Neuron (in vitro differentiated cells): ENCODE data around the gene NAA10.

Source experiments
- H2AFZ ChIP-seq: one replicate; pipeline ENCODE4 v1.6.1; 2013; ENCODE audit warnings: low read depth, mild to moderate bottlenecking, inconsistent platforms, low read length, moderate library complexity
- H3K27me3 ChIP-seq: one replicate; pipeline ENCODE4 v1.6.1; 2013; ENCODE audit warnings: low read length; ENCODE audit not compliant: insufficient read depth
- H3K36me3 ChIP-seq: one replicate; pipeline ENCODE4 v1.6.1; 2013; ENCODE audit warnings: low read length; ENCODE audit not compliant: insufficient read depth
- H3K4me1 ChIP-seq: one replicate; pipeline ENCODE4 v1.6.1; 2013; ENCODE audit warnings: low read length; ENCODE audit not compliant: insufficient read depth
- H3K4me3 ChIP-seq: 2 replicates; pipeline ENCODE4 v1.5.1; 2013; ENCODE audit warnings: mild to moderate bottlenecking, low read length, moderate library complexity
- H3K9me3 ChIP-seq: one replicate; pipeline ENCODE4 v1.6.1; 2013; ENCODE audit warnings: low read length

Gene NAA10

DNA sequence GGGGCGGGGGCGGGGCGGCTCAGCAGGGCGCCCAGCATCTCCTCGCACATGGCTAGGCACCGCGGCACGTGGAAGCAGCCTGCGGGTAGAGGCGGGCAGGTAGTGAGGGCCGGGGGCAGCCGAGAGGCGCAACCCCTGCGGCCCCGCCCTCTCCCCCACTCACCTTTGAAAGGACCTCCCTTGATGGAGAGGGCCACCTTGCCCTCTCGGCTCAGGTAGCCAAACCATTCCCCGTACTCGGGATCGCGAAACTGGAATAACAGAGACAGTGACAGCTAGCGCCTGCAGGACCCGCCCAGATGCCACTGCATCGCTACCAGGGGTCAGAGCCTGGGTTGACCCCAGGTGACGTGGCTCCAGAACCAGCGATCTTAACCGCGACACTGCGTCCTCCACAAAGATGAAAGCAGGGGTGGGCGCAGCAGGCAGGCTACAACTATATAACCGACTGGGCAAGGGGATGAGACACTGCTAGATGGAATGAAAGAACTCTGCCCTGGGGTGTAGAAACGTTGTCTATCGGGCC, 552 bp upstream of the NAA10 start:
- no peak overlapping the region for H3K4me3 ChIP-seq

GRCh38 chrX:153934148-153934761, 582 bp downstream of the NAA10 start:
- Histone ChIP-seq H3K4me3 (peak overlapping the region; percentile 54), H3K27me3 (peaks cover 17% of the 10 kb centered on the region), H3K4me1 (peaks cover 5% of the 10 kb centered on the region), H3K36me3 (peaks cover 9% of the 10 kb centered on the region), H3K9me3 (no peaks in the 10 kb centered on the region), H2AFZ (no peak overlapping the region)

More for the DNA sequence above, 552 bp upstream of the NAA10 start:
- H3K9me3 ChIP-seq, result no peaks in the 10 kb centered on the region
- peaks cover 9% of the 10 kb centered on the region for H3K36me3 ChIP-seq
- peaks cover 9% of the 10 kb centered on the region for H3K27me3 ChIP-seq
- H2AFZ ChIP-seq, result no peak overlapping the region
- H3K4me1 ChIP-seq, result peaks cover 5% of the 10 kb centered on the region

- peaks cover 17% of the 10 kb centered on the region for H3K27me3 ChIP-seq
- H2AFZ ChIP-seq, result no peak overlapping the region
- H3K4me3 ChIP-seq, result peak overlapping the region; percentile 54
- H3K4me1 ChIP-seq, result peaks cover 7% of the 10 kb centered on the region
- peaks cover 9% of the 10 kb centered on the region for H3K36me3 ChIP-seq
- no peaks in the 10 kb centered on the region for H3K9me3 ChIP-seq
Observed at GRCh38 chrX:153933748-153934147, 1.1 kb downstream of the NAA10 start.

DNA sequence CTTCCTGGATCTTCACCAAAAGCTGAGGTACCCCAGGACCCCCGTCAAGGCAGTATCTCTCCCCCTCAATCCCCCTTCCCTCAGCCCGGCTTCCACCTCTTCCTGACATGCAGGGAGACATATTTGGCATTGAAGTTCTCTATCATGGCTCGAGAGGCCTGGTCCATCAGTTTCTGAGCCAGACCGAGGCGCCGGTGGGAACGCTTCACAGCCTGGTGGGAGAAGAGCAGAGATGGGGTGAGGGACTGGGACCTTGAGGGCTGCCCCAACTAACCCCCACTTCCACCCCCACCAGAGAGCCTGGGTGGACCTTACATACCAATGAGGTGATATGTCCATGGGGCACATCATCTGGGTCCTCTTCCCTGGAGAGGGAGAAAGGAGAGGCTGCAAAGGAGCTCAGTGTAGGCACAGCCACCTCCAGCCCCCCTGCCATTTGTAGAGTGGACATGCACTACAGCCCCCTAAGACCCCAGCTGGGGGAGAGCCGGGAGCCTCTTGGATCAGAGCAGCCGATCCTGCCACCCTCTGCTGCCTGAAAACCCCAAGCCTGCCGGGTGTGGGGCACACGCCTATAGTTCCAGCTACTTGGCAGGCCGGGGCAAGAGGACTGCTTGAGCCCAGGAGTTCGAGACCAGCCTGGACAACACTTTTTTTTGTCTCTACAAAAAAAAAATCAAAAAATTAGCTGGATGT, 2.5 kb downstream of the NAA10 start:
- Histone ChIP-seq H3K9me3 (no peaks in the 10 kb centered on the region), H3K27me3 (peaks cover 17% of the 10 kb centered on the region), H2AFZ (no peak overlapping the region), H3K4me3 (no peak overlapping the region), H3K36me3 (peaks cover 9% of the 10 kb centered on the region), H3K4me1 (peaks cover 8% of the 10 kb centered on the region)

- Histone ChIP-seq H3K4me3 (no peak overlapping the region), H3K4me1 (peaks cover 12% of the 10 kb centered on the region), H3K9me3 (no peaks in the 10 kb centered on the region), H3K27me3 (peaks cover 17% of the 10 kb centered on the region), H3K36me3 (peaks cover 9% of the 10 kb centered on the region), H2AFZ (no peak overlapping the region)
Observed at GRCh38 chrX:153931748-153932147, 3.1 kb downstream of the NAA10 start.

DNA sequence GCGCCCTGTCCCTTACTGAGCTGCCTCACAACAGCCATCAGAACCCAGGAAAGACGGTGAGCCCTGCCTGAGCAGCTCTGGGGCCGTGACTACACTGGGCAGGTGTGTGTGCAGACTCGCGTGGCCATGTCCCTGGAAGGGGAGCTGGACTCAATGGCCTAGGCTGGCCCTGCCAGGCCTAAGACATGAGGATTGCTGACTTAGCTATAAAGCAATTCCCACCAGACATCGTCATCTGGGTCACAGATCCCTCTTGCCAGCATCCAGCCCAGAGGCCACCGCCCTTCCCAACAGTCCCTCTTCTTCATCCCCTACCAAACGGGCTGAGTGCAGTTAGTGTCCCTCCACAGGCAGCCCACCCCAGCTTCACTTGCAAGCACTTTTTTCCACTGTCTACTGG, 3.7 kb downstream of the NAA10 start:
- Histone ChIP-seq H3K36me3 (peaks cover 9% of the 10 kb centered on the region), H3K4me1 (peaks cover 15% of the 10 kb centered on the region), H3K9me3 (no peaks in the 10 kb centered on the region), H3K4me3 (no peak overlapping the region), H2AFZ (no peak overlapping the region), H3K27me3 (peaks cover 14% of the 10 kb centered on the region)

DNA sequence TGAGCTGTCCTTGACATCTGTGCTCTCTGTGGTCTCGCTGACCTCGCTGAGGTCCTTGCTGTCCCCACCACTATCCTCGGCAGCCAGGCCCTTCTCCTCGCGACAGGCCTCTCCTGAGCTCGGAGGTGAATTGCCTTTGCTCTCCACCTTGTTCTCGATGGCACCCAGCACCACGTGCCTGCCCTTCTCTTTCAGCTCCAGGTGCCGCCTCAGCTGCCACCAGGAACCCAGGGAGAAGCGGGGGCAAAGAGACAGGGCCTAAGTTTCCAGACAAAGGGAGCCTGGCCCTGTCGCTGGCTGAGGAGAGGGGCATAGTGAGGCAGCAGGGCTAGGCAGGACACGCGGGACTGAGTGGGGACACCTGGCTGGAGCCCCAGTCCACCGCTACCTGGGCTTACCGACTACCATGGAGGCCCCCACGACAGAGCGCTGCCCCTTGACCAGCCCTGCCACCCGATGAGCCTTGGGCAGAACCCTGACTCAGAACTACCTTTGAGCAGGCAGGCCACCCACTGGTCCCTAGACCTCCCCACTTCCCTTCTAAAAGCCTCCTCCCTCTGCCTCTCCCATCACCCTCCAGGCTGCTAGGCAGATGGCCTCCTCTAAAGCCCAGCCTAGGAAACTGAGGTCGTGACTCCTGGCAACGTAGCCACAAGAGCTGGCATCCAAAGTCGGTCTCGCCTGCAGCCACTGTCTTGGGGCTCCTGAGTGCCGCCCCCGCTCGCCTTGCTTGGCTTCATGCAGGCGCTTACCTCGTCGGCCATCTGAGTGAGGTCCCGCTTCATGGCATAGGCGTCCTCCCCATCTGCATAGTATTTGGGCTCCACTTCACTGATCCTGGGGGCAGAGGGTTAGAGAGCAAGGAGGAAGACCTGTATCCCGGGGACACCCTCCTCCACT, 4.6 kb downstream of the NAA10 start:
- Histone ChIP-seq H3K36me3 (peaks cover 9% of the 10 kb centered on the region), H3K27me3 (peaks cover 16% of the 10 kb centered on the region), H3K9me3 (no peaks in the 10 kb centered on the region), H3K4me3 (no peak overlapping the region), H2AFZ (no peak overlapping the region), H3K4me1 (peaks cover 15% of the 10 kb centered on the region)

GRCh38 chrX:153929576-153929975, 5.3 kb downstream of the NAA10 start:
- no peaks in the 10 kb centered on the region for H3K9me3 ChIP-seq
- no peak overlapping the region for H3K4me3 ChIP-seq
- H2AFZ ChIP-seq, result no peak overlapping the region
- peaks cover 9% of the 10 kb centered on the region for H3K36me3 ChIP-seq
- H3K27me3 ChIP-seq, result peaks cover 16% of the 10 kb centered on the region
- peaks cover 15% of the 10 kb centered on the region for H3K4me1 ChIP-seq

- H3K36me3 ChIP-seq, result peaks cover 9% of the 10 kb centered on the region
- no peaks in the 10 kb centered on the region for H3K9me3 ChIP-seq
- H3K4me1 ChIP-seq, result peaks cover 14% of the 10 kb centered on the region
- H3K27me3 ChIP-seq, result peaks cover 16% of the 10 kb centered on the region
- no peak overlapping the region for H2AFZ ChIP-seq
- no peak overlapping the region for H3K4me3 ChIP-seq
Observed at GRCh38 chrX:153928846-153929245, 6.0 kb downstream of the NAA10 start.

GRCh38 chrX:153927922-153928760, 6.7 kb downstream of the NAA10 start:
- Histone ChIP-seq H2AFZ (no peak overlapping the region), H3K4me1 (peaks cover 10% of the 10 kb centered on the region), H3K36me3 (peaks cover 9% of the 10 kb centered on the region), H3K27me3 (peaks cover 16% of the 10 kb centered on the region), H3K4me3 (peak overlapping the region; percentile 67), H3K9me3 (no peaks in the 10 kb centered on the region)

GRCh38 chrX:153927672-153927921, 7.2 kb downstream of the NAA10 start:
- Histone ChIP-seq H3K27me3 (peaks cover 16% of the 10 kb centered on the region), H3K4me3 (peak overlapping the region; percentile 67), H3K36me3 (peaks cover 9% of the 10 kb centered on the region), H2AFZ (no peak overlapping the region), H3K4me1 (peaks cover 10% of the 10 kb centered on the region), H3K9me3 (no peaks in the 10 kb centered on the region)

DNA sequence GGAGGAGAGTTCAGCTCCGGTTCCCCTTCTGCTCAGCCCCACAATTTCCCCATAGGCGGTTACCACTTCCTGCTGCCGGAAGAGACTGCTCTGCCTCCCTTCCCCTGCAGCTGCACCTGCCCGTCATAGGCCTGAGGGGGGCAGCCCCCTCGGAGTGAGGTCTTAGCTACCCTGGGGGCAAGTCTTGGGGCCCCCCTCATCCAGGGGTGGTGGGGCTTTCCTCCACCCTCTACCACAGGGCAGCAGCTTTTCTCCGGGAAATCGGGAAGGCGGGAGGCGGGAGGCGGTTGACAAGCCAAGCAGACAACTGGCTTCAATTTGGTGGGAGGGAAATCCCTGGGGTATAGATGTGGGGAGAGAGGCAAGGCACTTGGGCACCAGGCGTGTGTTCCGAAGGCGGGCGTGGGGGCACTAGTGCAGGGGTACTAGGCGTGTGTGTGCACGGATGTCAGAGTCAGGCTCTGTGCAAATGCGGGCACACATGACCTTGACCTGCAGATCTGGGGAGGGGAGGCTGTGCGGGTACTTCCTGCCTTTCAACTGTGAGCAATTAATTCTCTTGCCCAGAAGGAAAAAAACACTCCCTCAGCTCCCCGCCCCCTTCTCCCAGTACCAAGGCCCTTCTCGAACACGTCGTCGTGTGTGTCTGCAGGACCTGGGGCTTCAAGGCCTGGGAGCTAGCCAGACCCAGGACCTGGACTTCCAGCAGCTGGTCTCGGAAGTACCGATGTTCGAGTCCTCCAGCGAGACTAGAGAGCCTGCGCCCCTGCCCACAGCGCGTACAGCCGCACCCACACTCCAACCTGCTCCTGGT, 7.8 kb downstream of the NAA10 start:
- no peaks in the 10 kb centered on the region for H3K9me3 ChIP-seq
- H3K4me1 ChIP-seq, result peaks cover 12% of the 10 kb centered on the region
- peak overlapping the region; percentile 67 for H3K4me3 ChIP-seq
- peaks cover 5% of the 10 kb centered on the region for H3K36me3 ChIP-seq
- H2AFZ ChIP-seq, result no peak overlapping the region
- H3K27me3 ChIP-seq, result peaks cover 16% of the 10 kb centered on the region
